HepG2 (cell line): ENCODE data around the gene HMGCLL1. TPM values are rescaled to one million over a fixed set of nuclear protein-coding genes. Genes with fewer than 3 reads are reported as not detected.

Source experiments
- ATAC-seq: fragments of 200-7000 bp; cut with Tn5 transposase; 3 replicates; pipeline ENCODE4 v1.9.1; 2020; ENCODE audit warnings: mild to moderate bottlenecking, moderate library complexity
- BruUV-seq: library from RNA; stranded (reverse); fragments of 400-500 nt; replicated peaks from 2 replicates; lab custom pipeline; 2021; lab: Mats Ljungman, UMichigan
- CTCF ChIA-PET: fragments of 300-600 bp; formaldehyde crosslinking; extraction: SDS; loops from one replicate; lab custom pipeline; 2021; ENCODE audit warnings: low total read pairs, inconsistent platforms, low intra/inter-chr PET ratio; lab: Yijun Ruan, JAX
- POLR2A ChIA-PET: fragments of 350-600 bp; sonication (Branson Sonifier 250); formaldehyde crosslinking; loops from one replicate; lab custom pipeline; 2020; ENCODE audit warnings: antibody characterized with exemption, inconsistent platforms; lab: Yijun Ruan, JAX
- DNase-seq: peaks from one replicate; pipeline ENCODE4 v3.0.0-alpha.2; 2015; ENCODE audit warnings: low spot score
- FAIRE-seq: peaks from 3 replicates; lab custom pipeline; 2011; peaks lifted over from hg19 to GRCh38; lab: Jason Lieb, UNC
- H2AFZ ChIP-seq: one replicate; pipeline ENCODE4 v1.6.1; 2011; ENCODE audit warnings: low read length, inconsistent platforms
- H3K27ac ChIP-seq: fragments of 300-600 bp; 3 replicates; pipeline ENCODE4 v1.8.0; 2011; ENCODE audit warnings: mixed run types, mild to moderate bottlenecking, mixed read lengths, low read length, inconsistent platforms; ENCODE audit not compliant: insufficient read depth; ENCODE audit errors: extremely low read length
- H3K27me3 ChIP-seq, 2 experiments: fragments of 200-600 bp in 1 of 2; 2 replicates in 1 of 2; 3 replicates in 1 of 2; pipeline versions ENCODE4 v1.6.0 to v1.8.0; 2011; ENCODE audit warnings: low read length in 2 of 2, mild to moderate bottlenecking in 2 of 2, moderate library complexity in 2 of 2, inconsistent platforms in 1 of 2; ENCODE audit not compliant: insufficient read depth in 2 of 2, control insufficient read depth in 1 of 2
- H3K36me3 ChIP-seq, 2 experiments: fragments of 200-600 bp in 1 of 2; replicated peaks in 1 of 2; 2 replicates in 1 of 2; 3 replicates in 1 of 2; pipeline versions ENCODE4 v1.5.1 to v1.8.0; 2011; ENCODE audit warnings: low read length in 2 of 2, inconsistent platforms in 1 of 2; ENCODE audit not compliant: insufficient read depth in 2 of 2, control insufficient read depth in 1 of 2
- H3K4me1 ChIP-seq: 2 replicates; pipeline ENCODE4 v1.5.1; 2012; ENCODE audit warnings: low read length, inconsistent platforms; ENCODE audit not compliant: insufficient read depth
- H3K4me2 ChIP-seq: 2 replicates; pipeline ENCODE4 v1.6.0; 2011; ENCODE audit warnings: low read depth, low read length, inconsistent platforms
- H3K4me3 ChIP-seq, 3 experiments: fragments of 200-600 bp in 1 of 3; sonication (generic), shearing (Covaris generic) in 1 of 3; replicated peaks in 1 of 3; 2 replicates each; pipeline ENCODE4 v1.5.1; 2011 to 2016; ENCODE audit warnings: low read length in 3 of 3, inconsistent platforms in 2 of 3, low read depth in 2 of 3, mild to moderate bottlenecking in 2 of 3, control low read depth in 1 of 3, mixed read lengths in 1 of 3; ENCODE audit not compliant: insufficient read depth in 1 of 3
- H3K79me2 ChIP-seq: one replicate; pipeline ENCODE4 v1.6.1; 2011; ENCODE audit warnings: low read length, inconsistent platforms; ENCODE audit not compliant: insufficient read depth
- H3K9ac ChIP-seq: 2 replicates; pipeline ENCODE4 v1.6.0; 2011; ENCODE audit warnings: mild to moderate bottlenecking, low read depth, low read length, inconsistent platforms; ENCODE audit not compliant: insufficient read depth
- H3K9me3 ChIP-seq: 2 replicates; pipeline ENCODE4 v1.5.1; 2012; ENCODE audit warnings: mild to moderate bottlenecking, low read length
- H4K20me1 ChIP-seq: 2 replicates; pipeline ENCODE4 v1.6.0; 2011; ENCODE audit warnings: inconsistent platforms, mild to moderate bottlenecking, low read length, moderate library complexity; ENCODE audit not compliant: insufficient read depth
- CREB3 ChIP-seq: sonication (generic); formaldehyde crosslinking; IDR thresholded peaks from 2 replicates; pipeline ENCODE4 v1.5.0; 2020; ENCODE audit warnings: missing genetic modification reagents
- FOXK2 ChIP-seq: fragments of 450-650 bp; IDR thresholded peaks from 2 replicates; pipeline ENCODE4 v1.6.1; 2016
- GABPA ChIP-seq, 2 experiments: IDR thresholded peaks; 2 replicates each; pipeline ENCODE4 v1.6.1; 2011 to 2016; ENCODE audit warnings: low read depth in 2 of 2, low read length in 1 of 2, missing biosample characterization in 1 of 2, missing genetic modification characterization in 1 of 2
- HMGXB4 ChIP-seq, 2 experiments: sonication (generic) in 1 of 2; formaldehyde crosslinking in 1 of 2; IDR thresholded peaks; 2 replicates each; pipeline versions ENCODE4 v1.4.0 to v1.6.1; 2018 to 2020; ENCODE audit warnings: missing genetic modification reagents in 2 of 2, borderline replicate concordance in 1 of 2, low read depth in 1 of 2, mild to moderate bottlenecking in 1 of 2, missing biosample characterization in 1 of 2
- IKZF1 ChIP-seq: fragments of 450-650 bp; IDR thresholded peaks from 2 replicates; pipeline ENCODE4 v1.7.1; 2016
- MEIS2 ChIP-seq: sonication (generic); formaldehyde crosslinking; IDR thresholded peaks from 2 replicates; pipeline ENCODE4 v1.9.0; 2021; ENCODE audit warnings: mild to moderate bottlenecking, missing genetic modification reagents
- NFRKB ChIP-seq: fragments of 450-650 bp; IDR thresholded peaks from 2 replicates; pipeline ENCODE4 v1.6.1; 2017
- NR2F1 ChIP-seq, 2 experiments: fragments of 450-650 bp in 1 of 2; formaldehyde crosslinking in 1 of 2; IDR thresholded peaks; 2 replicates each; pipeline versions ENCODE4 v1.5.0 to v1.6.1; 2016 to 2020; ENCODE audit warnings: mild to moderate bottlenecking in 1 of 2, missing compliant biosample characterization in 1 of 2, missing genetic modification reagents in 1 of 2, moderate library complexity in 1 of 2
- POLR2AphosphoS5 ChIP-seq: IDR thresholded peaks from 2 replicates; pipeline ENCODE4 v1.6.1; 2012; ENCODE audit warnings: low read depth, low read length
- SNRNP70 ChIP-seq: fragments of 200-400 bp; formaldehyde crosslinking; IDR thresholded peaks from 2 replicates; pipeline ENCODE4 v1.6.1; 2017; ENCODE audit warnings: mild to moderate bottlenecking, low read depth, low read length, moderate library complexity
- SRY ChIP-seq: sonication (generic); formaldehyde crosslinking; IDR thresholded peaks from 2 replicates; pipeline ENCODE4 v1.8.0; 2022; ENCODE audit warnings: mild to moderate bottlenecking, missing genetic modification reagents
- TGIF2 ChIP-seq: IDR thresholded peaks from 2 replicates; pipeline ENCODE4 v1.6.1; 2016; ENCODE audit warnings: control low read depth, missing compliant biosample characterization
- YEATS4 ChIP-seq: sonication (generic); formaldehyde crosslinking; IDR thresholded peaks from 2 replicates; pipeline ENCODE4 v1.4.0; 2020; ENCODE audit warnings: missing genetic modification reagents, borderline replicate concordance
- ZBTB38 ChIP-seq: sonication (generic); formaldehyde crosslinking; IDR thresholded peaks from 2 replicates; pipeline ENCODE4 v1.5.1; 2020; ENCODE audit warnings: mild to moderate bottlenecking, missing genetic modification reagents
- ZNF160 ChIP-seq: sonication (generic); formaldehyde crosslinking; IDR thresholded peaks from 2 replicates; pipeline ENCODE4 v1.8.0; 2022; ENCODE audit warnings: mild to moderate bottlenecking, inconsistent platforms, missing genetic modification reagents
- WGBS: methylation state at CpG from one replicate; pipeline ENCODE4 v1.1.6; 2017; ENCODE audit warnings: low lambda C conversion rate; 5-methylcytosine and 5-hydroxymethylcytosine counted together
- in situ Hi-C: cut with HindIII; loops from 2 replicates; pipeline ENCODE4 v1.10.0; 2017; ENCODE audit warnings: low pct_unique_long_range_greater_than_20kb; ENCODE audit not compliant: extremely low pct_ligation_motif_present
- intact Hi-C: fragments of 100-400 bp; cut with micrococcal nuclease; formaldehyde crosslinking; loops from one replicate; pipeline ENCODE4 v1.10.0; 2022; ENCODE audit not compliant: unreplicated experiment
- polyA plus RNA-seq, 8 experiments: library from polyadenylated mRNA; depleted of rRNA in 3 of 8; stranded (reverse) in 7 of 8; unstranded in 1 of 8; fragments of >200 nt; fragmentation: Illumina TruSeq in 4 of 8; extraction: Trizol in 4 of 8; gene quantifications; 2 replicates each; pipeline versions ENCODE4 v1.2.1 to v1.2.3, GENCODE V29; 2011 to 2016; ENCODE audit warnings: low read depth in 4 of 8, missing spikeins in 1 of 8, mixed read lengths in 1 of 8; ENCODE audit not compliant: insufficient read depth in 1 of 8
- total RNA-seq, 5 experiments: library from RNA; depleted of rRNA; stranded (reverse); fragments of >200 nt; fragmentation: Illumina TruSeq; extraction: Trizol; gene quantifications; 2 replicates each; pipeline ENCODE4 v1.2.3, GENCODE V29; 2016; ENCODE audit warnings: low read depth in 1 of 5
- TF ChIP-seq, protein P1 (sequence below): sonication (generic); formaldehyde crosslinking; IDR thresholded peaks from 2 replicates; pipeline ENCODE4 v1.4.0; 2020; ENCODE audit warnings: mild to moderate bottlenecking, missing genetic modification reagents

Gene HMGCLL1
- total and polyA plus RNA-seq, 2 of the 13 experiments (the other 11 are each of a cell fraction or from before 2014, with no cell fraction given): not detected

GRCh38 chr6:55518529-55519060 lies 60.4 kb downstream of the HMGCLL1 start:
- 37% methylated on average over 4 of the region's 4 CpGs for WGBS
- no peaks in the 10 kb centered on the region for H4K20me1 ChIP-seq
- H3K9me3 ChIP-seq: no peaks in the 10 kb centered on the region
- H3K27me3 ChIP-seq: no peaks in the 10 kb centered on the region; a peak in 1 of 5 replicates
- no peak for TF ChIP-seq FOXK2
- TF ChIP-seq HMGXB4 (CRISPR knock-in tag; IDR thresholded peaks at IDR 0.05; ENCODE audit: borderline replicate concordance in 1 of 2, low read depth in 1 of 2): no peak
- no peak for TF ChIP-seq YEATS4 (CRISPR knock-in tag)
- ATAC-seq: no peak
- no peaks in the 10 kb centered on the region for H3K4me1 ChIP-seq
- H3K9ac ChIP-seq: no peak overlapping the region
- H3K79me2 ChIP-seq: no peaks in the 10 kb centered on the region
- no TSS peak for BruUV-seq
- FAIRE-seq: no peak
- H2AFZ ChIP-seq: no peak overlapping the region
- no peaks in the 10 kb centered on the region for H3K36me3 ChIP-seq
- no peak overlapping the region for H3K4me3 ChIP-seq
- DNase-seq: no peak
- intact Hi-C loops (no loop called here), in situ Hi-C loops (no loop called here)
- CTCF ChIA-PET: no interaction called here
- POLR2A ChIA-PET: no interaction called here
- H3K4me2 ChIP-seq: no peak overlapping the region
- H3K27ac ChIP-seq: no peak overlapping the region

GRCh38 chr6:55516736-55517135 lies 62.3 kb downstream of the HMGCLL1 start:
- ChIA-PET CTCF (no interaction called here), POLR2A (no interaction called here)
- BruUV-seq: no TSS peak
- Histone ChIP-seq H3K36me3 (no peaks in the 10 kb centered on the region), H2AFZ (no peak overlapping the region), H3K9ac (no peak overlapping the region), H3K4me1 (no peaks in the 10 kb centered on the region), H3K4me2 (no peak overlapping the region), H3K79me2 (no peaks in the 10 kb centered on the region), H3K27ac (no peak overlapping the region), H3K9me3 (no peaks in the 10 kb centered on the region), H3K4me3 (no peak overlapping the region), H3K27me3 (no peaks in the 10 kb centered on the region; a peak in 1 of 5 replicates), H4K20me1 (no peaks in the 10 kb centered on the region)
- intact Hi-C loops (no loop called here), in situ Hi-C loops (no loop called here)
- FAIRE-seq (no peak), DNase-seq (no peak), ATAC-seq (no peak)
- 4% methylated on average over 1 of the region's 1 CpG for WGBS
- TF ChIP-seq NFRKB: no peak
- no peak for TF ChIP-seq POLR2AphosphoS5
- no peak for TF ChIP-seq ZNF160 (CRISPR knock-in tag)
- no peak for TF ChIP-seq GABPA (IDR thresholded peaks at IDR 0.05; ENCODE audit: low read depth, low read length)
- TF ChIP-seq GABPA (CRISPR knock-in tag; IDR thresholded peaks at IDR 0.05; ENCODE audit: low read depth): no peak
- no peak for TF ChIP-seq NR2F1 (CRISPR knock-in tag; IDR thresholded peaks at IDR 0.05)
- TF ChIP-seq IKZF1: no peak
- TF ChIP-seq ZBTB38 (CRISPR knock-in tag): no peak
- no peak for TF ChIP-seq SRY (CRISPR knock-in tag)
- TF ChIP-seq, protein P1, sequence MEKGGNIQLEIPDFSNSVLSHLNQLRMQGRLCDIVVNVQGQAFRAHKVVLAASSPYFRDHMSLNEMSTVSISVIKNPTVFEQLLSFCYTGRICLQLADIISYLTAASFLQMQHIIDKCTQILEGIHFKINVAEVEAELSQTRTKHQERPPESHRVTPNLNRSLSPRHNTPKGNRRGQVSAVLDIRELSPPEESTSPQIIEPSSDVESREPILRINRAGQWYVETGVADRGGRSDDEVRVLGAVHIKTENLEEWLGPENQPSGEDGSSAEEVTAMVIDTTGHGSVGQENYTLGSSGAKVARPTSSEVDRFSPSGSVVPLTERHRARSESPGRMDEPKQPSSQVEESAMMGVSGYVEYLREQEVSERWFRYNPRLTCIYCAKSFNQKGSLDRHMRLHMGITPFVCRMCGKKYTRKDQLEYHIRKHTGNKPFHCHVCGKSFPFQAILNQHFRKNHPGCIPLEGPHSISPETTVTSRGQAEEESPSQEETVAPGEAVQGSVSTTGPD (CRISPR knock-in tag): no peak
- no peak for TF ChIP-seq CREB3 (CRISPR knock-in tag)
- no peak for TF ChIP-seq TGIF2 (CRISPR knock-in tag)
- TF ChIP-seq MEIS2: no peak
- no peak for TF ChIP-seq SNRNP70
